K562 (cell line): ENCODE results near the gene LTA. TPM values are rescaled to one million over a fixed set of nuclear protein-coding genes. Genes with fewer than 3 reads are reported as not detected.

ENCODE experiments used
- FOXK1 ChIP-seq: sonication (generic); formaldehyde crosslinking; IDR thresholded peaks from 2 replicates; pipeline ENCODE4 v1.8.0; 2022; ENCODE audit warnings: missing genetic modification reagents, mild to moderate bottlenecking, borderline replicate concordance
- GTF2F1 ChIP-seq: IDR thresholded peaks from 2 replicates; pipeline ENCODE4 v1.6.1; 2011; ENCODE audit warnings: low read depth, low read length, improper control_type of control experiment
- HDAC1 ChIP-seq, 2 experiments: fragments of 450-650 bp; IDR thresholded peaks; 2 replicates each; pipeline ENCODE4 v1.6.1; 2016 to 2017; ENCODE audit warnings: inconsistent platforms in 1 of 2, mild to moderate bottlenecking in 1 of 2, moderate library complexity in 1 of 2
- KLF1 ChIP-seq: fragments of 450-650 bp; IDR thresholded peaks from 2 replicates; pipeline ENCODE4 v1.6.1; 2016; ENCODE audit warnings: missing genetic modification characterization, missing compliant biosample characterization
- KLF6 ChIP-seq: fragments of 250-450 bp; sonication (Bioruptor Pico); IDR thresholded peaks from 2 replicates; pipeline ENCODE4 v1.4.0; 2020; ENCODE audit warnings: mild to moderate bottlenecking, moderate library complexity, borderline replicate concordance
- MTA3 ChIP-seq: fragments of 450-650 bp; formaldehyde crosslinking; IDR thresholded peaks from 2 replicates; pipeline ENCODE4 v1.6.1; 2017; ENCODE audit warnings: mild to moderate bottlenecking, borderline replicate concordance
- MTF1 ChIP-seq: fragments of 250-450 bp; sonication (Bioruptor Pico); IDR thresholded peaks from 2 replicates; pipeline ENCODE4 v1.9.0; 2021; ENCODE audit warnings: moderate library complexity, mild to moderate bottlenecking, inconsistent platforms, borderline replicate concordance
- PTRF ChIP-seq: fragments of 450-650 bp; IDR thresholded peaks from 2 replicates; pipeline ENCODE4 v1.6.1; 2016; ENCODE audit warnings: mild to moderate bottlenecking, missing genetic modification characterization, missing compliant biosample characterization
- RBM17 ChIP-seq: fragments of 200-400 bp; formaldehyde crosslinking; IDR thresholded peaks from 2 replicates; pipeline ENCODE4 v1.6.1; 2017; ENCODE audit warnings: low read depth, mild to moderate bottlenecking, low read length, borderline replicate concordance
- RBM34 ChIP-seq: fragments of 200-400 bp; formaldehyde crosslinking; IDR thresholded peaks from 2 replicates; pipeline ENCODE4 v1.6.1; 2018; ENCODE audit warnings: low read length, borderline replicate concordance; ENCODE audit not compliant: insufficient read depth
- ZFP30 ChIP-seq: fragments of 250-450 bp; sonication (Bioruptor Pico); IDR thresholded peaks from 2 replicates; pipeline ENCODE4 v1.8.0; 2022; ENCODE audit warnings: moderate library complexity, mild to moderate bottlenecking, inconsistent platforms, borderline replicate concordance
- ZNF217 ChIP-seq: sonication (generic); formaldehyde crosslinking; IDR thresholded peaks from 2 replicates; pipeline ENCODE4 v1.8.0; 2022; ENCODE audit warnings: mild to moderate bottlenecking, missing genetic modification reagents
- polyA plus RNA-seq, 8 experiments: library from polyadenylated mRNA; depleted of rRNA in 4 of 8; stranded (reverse) in 5 of 8; unstranded in 3 of 8; fragments of >200 nt; fragmentation: Nextera tagmentation in 2 of 8; fragmentation: Illumina TruSeq in 1 of 8; extraction: Ambion mirVana in 2 of 8; extraction: Trizol in 1 of 8; gene quantifications; 2 replicates each; pipeline versions ENCODE4 v1.2.1 to v1.2.3, GENCODE V29; 2011 to 2014; ENCODE audit warnings: inconsistent platforms in 1 of 8, missing spikeins in 1 of 8
- total RNA-seq, 7 experiments: library from RNA; depleted of rRNA in 6 of 7; stranded (reverse); fragments of >200 nt in 6 of 7; fragmentation: Illumina TruSeq in 2 of 7; extraction: Trizol in 2 of 7; gene quantifications; 2 replicates each; pipeline versions ENCODE4 v1.2.1 to v1.2.3, GENCODE V29; 2011 to 2021; ENCODE audit warnings: low replicate concordance in 1 of 7
- TF ChIP-seq, protein P1 (sequence below): fragments of 250-450 bp; sonication (Bioruptor Pico); IDR thresholded peaks from 2 replicates; pipeline ENCODE4 v1.5.0; 2021; ENCODE audit warnings: mild to moderate bottlenecking, moderate library complexity
- TF ChIP-seq, protein P2 (sequence below): fragments of 450-650 bp; IDR thresholded peaks from 2 replicates; pipeline ENCODE4 v1.7.1; 2018; ENCODE audit warnings: mild to moderate bottlenecking, low read depth; ENCODE audit not compliant: partially characterized antibody
- TF ChIP-seq, protein P3 (sequence below): fragments of 250-450 bp; sonication (Bioruptor Pico); IDR thresholded peaks from 2 replicates; pipeline ENCODE4 v1.6.1; 2021; ENCODE audit warnings: mild to moderate bottlenecking
- TF ChIP-seq, protein P4 (sequence below): sonication (generic); formaldehyde crosslinking; IDR thresholded peaks from 2 replicates; pipeline ENCODE4 v1.8.0; 2022; ENCODE audit warnings: mild to moderate bottlenecking, missing genetic modification reagents
- TF ChIP-seq, protein P5 (sequence below): fragments of 250-450 bp; sonication (Bioruptor Pico); IDR thresholded peaks from 2 replicates; pipeline ENCODE4 v1.8.0; 2021; ENCODE audit warnings: moderate library complexity, mild to moderate bottlenecking, inconsistent platforms

Gene LTA
- total and polyA plus RNA-seq, 9 of the 15 experiments (the other 6 are each of a cell fraction or from before 2014, with no cell fraction given): 0.80 TPM; not detected in 8

DNA sequence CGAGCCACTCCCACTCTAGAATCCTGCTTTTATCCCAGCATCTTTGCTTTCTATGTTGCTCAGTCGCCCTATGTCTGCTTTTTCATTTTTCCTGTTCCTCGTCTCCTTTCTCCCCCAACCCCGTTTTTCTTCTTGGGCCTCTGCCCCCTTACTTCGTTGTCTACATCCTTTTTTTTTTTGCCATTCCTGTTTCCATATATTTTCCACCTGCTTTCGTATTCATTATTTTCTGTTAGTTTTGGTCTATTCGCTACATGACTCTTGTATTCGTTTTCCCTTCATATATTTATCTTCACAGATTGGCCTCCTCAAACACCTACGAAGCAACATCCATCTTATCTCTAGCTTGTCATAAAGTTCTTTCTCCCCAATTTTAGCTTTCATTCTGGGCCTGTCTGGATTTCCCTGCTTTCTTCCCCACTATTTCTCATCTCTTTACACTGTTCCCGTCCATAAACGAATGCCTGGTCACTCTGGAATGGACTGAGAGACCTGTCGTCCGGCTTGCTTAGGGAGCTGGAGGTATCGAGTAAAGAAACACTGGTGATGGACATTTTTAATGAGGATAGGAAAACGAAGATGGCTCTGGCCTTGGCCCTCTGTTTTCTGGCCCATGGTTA is 49.3 kb downstream of the LTA start (continued):
- TF ChIP-seq, protein P1, sequence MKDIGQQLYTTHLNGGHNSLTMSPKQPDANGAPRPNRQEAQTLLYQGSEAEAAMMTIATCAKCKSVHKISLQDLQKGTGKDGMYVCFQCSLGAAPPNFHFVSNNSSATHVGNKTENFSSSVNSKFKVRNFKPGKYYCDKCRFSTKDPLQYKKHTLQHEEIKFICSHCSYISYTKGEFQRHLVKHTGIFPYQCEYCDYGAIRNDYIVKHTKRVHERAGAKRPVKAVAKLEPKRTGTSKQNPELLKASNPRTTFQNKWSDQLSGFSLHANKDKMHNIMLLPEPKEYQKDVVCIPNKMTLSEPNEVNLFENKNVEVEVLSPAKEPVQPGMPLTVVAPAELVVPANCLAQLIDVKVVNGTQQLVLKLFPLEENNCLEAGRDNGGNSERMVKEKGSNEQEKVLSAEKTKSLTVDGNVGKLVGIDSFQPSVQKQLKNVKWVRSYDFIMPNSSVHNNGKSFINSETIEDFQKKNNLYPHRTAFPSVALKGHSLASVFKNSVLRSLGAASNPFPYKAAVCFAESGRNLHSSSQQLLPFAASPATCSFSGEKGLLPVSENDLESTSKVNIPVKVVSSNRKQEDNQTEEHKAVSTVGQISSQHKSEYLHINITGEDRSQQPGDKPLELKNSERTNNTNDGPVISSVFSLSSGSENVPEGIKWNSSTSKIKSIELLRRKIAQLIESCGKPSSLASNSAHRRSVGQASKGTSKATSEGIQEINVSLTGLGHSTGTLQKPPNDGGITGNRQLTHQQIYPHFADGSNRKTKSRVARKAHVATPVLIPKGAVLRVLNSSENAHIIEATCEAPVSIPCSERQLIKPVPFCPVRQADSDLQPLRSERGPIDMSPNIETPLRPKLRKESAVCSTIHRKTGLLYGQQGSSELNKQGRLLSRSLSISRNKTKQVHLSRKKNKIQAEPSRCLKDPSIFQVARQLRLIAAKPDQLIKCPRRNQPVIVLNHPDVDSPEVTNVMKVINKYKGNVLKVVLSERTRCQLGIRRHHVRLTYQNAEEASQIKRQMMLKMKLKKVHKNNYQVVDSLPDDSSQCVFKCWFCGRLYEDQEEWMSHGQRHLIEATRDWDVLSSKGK (CRISPR knock-in tag): no peak
- TF ChIP-seq, protein P2, sequence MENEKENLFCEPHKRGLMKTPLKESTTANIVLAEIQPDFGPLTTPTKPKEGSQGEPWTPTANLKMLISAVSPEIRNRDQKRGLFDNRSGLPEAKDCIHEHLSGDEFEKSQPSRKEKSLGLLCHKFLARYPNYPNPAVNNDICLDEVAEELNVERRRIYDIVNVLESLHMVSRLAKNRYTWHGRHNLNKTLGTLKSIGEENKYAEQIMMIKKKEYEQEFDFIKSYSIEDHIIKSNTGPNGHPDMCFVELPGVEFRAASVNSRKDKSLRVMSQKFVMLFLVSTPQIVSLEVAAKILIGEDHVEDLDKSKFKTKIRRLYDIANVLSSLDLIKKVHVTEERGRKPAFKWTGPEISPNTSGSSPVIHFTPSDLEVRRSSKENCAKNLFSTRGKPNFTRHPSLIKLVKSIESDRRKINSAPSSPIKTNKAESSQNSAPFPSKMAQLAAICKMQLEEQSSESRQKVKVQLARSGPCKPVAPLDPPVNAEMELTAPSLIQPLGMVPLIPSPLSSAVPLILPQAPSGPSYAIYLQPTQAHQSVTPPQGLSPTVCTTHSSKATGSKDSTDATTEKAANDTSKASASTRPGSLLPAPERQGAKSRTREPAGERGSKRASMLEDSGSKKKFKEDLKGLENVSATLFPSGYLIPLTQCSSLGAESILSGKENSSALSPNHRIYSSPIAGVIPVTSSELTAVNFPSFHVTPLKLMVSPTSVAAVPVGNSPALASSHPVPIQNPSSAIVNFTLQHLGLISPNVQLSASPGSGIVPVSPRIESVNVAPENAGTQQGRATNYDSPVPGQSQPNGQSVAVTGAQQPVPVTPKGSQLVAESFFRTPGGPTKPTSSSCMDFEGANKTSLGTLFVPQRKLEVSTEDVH: no peak
- TF ChIP-seq FOXK1 (no peak), HDAC1 (IDR thresholded peaks at IDR 0.05) (0 out of 4 replicates have a peak, but pooled peaks of 1 of the 2 experiments have one; percentile 39), PTRF (tag) (no peak), KLF6 (CRISPR knock-in tag) (no peak), ZNF217 (CRISPR knock-in tag) (no peak), RBM17 (no peak), GTF2F1 (no peak), RBM34 (no peak), MTF1 (CRISPR knock-in tag) (no peak), ZFP30 (CRISPR knock-in tag) (no peak), KLF1 (tag) (no peak), MTA3 (no peak)
- TF ChIP-seq, protein P3, sequence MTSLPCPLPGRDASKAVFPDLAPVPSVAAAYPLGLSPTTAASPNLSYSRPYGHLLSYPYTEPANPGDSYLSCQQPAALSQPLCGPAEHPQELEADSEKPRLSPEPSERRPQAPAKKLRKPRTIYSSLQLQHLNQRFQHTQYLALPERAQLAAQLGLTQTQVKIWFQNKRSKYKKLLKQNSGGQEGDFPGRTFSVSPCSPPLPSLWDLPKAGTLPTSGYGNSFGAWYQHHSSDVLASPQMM (CRISPR knock-in tag): no peak
- TF ChIP-seq, protein P4, sequence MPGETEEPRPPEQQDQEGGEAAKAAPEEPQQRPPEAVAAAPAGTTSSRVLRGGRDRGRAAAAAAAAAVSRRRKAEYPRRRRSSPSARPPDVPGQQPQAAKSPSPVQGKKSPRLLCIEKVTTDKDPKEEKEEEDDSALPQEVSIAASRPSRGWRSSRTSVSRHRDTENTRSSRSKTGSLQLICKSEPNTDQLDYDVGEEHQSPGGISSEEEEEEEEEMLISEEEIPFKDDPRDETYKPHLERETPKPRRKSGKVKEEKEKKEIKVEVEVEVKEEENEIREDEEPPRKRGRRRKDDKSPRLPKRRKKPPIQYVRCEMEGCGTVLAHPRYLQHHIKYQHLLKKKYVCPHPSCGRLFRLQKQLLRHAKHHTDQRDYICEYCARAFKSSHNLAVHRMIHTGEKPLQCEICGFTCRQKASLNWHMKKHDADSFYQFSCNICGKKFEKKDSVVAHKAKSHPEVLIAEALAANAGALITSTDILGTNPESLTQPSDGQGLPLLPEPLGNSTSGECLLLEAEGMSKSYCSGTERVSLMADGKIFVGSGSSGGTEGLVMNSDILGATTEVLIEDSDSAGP (CRISPR knock-in tag): no peak; the same call in 1 of the 2 replicates
- TF ChIP-seq, protein P5, sequence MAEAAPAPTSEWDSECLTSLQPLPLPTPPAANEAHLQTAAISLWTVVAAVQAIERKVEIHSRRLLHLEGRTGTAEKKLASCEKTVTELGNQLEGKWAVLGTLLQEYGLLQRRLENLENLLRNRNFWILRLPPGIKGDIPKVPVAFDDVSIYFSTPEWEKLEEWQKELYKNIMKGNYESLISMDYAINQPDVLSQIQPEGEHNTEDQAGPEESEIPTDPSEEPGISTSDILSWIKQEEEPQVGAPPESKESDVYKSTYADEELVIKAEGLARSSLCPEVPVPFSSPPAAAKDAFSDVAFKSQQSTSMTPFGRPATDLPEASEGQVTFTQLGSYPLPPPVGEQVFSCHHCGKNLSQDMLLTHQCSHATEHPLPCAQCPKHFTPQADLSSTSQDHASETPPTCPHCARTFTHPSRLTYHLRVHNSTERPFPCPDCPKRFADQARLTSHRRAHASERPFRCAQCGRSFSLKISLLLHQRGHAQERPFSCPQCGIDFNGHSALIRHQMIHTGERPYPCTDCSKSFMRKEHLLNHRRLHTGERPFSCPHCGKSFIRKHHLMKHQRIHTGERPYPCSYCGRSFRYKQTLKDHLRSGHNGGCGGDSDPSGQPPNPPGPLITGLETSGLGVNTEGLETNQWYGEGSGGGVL (CRISPR knock-in tag): no peak
